GM12801 (cell line): ENCODE results near the gene RBM4.

Experiments
- CTCF ChIP-seq: IDR thresholded peaks from one replicate; pipeline ENCODE4 v1.5.1; 2011; ENCODE audit warnings: control low read depth; ENCODE audit not compliant: insufficient read length; ENCODE audit errors: extremely low read depth

The RBM4 gene, protein sequence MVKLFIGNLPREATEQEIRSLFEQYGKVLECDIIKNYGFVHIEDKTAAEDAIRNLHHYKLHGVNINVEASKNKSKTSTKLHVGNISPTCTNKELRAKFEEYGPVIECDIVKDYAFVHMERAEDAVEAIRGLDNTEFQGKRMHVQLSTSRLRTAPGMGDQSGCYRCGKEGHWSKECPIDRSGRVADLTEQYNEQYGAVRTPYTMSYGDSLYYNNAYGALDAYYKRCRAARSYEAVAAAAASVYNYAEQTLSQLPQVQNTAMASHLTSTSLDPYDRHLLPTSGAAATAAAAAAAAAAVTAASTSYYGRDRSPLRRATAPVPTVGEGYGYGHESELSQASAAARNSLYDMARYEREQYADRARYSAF

GRCh38 chr11:66638177-66639065 is at the start of gene RBM4:
Gene RBM4, plus strand, starts transcription at chr11:66638703. Its CDS starts 1,009 bp downstream, at chr11:66639712.
- no peak for TF ChIP-seq CTCF

- no peak for TF ChIP-seq CTCF
Measured at GRCh38 chr11:66589996-66590675, 48.4 kb upstream of the RBM4 start.

DNA sequence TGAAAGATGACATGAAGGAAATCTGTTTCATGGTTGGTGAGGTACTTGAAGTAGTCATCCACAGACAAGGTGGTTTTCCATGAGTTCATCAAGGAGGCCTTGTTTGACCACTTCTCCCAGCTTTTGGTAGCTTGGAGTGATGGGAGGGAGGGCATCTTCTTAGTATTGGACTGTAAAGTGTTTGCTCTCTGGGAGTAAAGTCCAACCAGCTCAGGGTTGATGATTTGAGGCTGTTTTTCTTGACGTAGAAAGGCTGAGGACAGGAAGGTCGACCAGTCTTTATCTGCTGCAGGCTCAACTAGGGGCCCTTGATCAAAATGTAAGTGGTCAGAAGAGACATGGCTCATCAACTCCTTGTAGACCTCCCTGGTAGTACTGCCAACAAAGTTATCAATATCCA is 47.3 kb upstream of the RBM4 start:
- TF ChIP-seq CTCF: no peak

DNA sequence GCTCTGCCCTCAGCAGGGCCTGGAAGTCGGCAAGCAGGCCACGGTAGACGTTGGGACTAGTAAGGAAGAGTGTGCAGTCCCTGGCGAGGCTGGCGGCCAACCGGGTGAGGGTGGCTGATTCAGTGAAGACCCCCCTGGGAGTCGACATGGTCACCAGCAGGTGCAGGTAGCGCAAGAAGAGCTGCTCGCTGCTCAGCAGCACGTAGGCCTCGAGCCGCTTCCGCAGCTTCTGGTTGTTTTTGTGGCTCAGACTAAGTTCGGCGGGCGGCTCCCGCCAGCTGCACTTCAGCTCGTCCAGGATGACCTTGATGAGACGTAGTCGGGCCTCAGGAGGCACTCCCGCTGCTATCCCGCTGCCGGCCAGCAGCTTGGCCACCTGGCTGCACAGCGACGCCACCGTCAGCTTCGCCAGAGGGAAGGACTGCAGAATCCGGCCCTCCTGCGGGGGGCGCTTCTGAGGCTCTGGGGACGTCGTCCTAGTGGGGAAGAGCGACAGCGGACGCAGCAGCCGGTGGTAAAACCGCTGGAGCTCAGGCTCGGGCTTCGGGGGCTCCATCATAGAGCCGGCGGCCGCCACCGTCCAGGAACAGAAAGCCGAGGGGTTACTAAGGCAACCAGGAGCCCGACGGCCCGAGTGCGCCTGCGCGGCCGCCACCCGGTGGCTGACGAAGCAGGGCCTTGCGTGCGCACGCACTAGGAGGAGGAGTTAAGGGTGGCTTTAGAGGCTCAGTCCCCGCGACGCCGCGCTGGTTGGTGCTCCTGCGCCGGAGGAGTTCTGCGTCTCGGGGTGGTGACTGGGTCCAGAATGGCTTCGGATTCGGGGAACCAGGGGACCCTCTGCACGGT is 45.8 kb upstream of the RBM4 start, which contains the start of the genes CCDC87 and CCS:
TSS of gene CCDC87 (minus strand) at position 607 of the 846 bp plus-strand sequence. CDS start at position 559, 48 bp downstream.
TSS of gene CCS (plus strand) at position 729 of the 846 bp plus-strand sequence. CDS start at position 806, 77 bp downstream.
- TF ChIP-seq CTCF: no peak

DNA sequence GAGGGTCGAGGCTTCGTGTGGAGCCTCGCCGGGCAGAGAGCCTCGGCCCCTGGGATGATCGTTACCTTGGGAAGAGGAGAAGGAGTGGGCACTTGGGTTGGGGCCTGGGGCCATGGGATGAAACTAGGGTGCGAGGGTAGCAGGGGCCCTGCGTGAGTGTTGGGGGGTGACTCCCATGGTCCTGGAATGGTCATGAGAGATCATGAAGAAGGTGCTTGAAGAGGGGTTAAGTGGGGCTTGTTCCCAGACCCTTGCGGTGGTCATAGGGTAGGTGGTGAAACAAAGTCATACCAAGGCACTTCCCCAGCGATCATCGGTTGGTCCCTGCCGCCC is 45.2 kb upstream of the RBM4 start:
- no peak for TF ChIP-seq CTCF

DNA sequence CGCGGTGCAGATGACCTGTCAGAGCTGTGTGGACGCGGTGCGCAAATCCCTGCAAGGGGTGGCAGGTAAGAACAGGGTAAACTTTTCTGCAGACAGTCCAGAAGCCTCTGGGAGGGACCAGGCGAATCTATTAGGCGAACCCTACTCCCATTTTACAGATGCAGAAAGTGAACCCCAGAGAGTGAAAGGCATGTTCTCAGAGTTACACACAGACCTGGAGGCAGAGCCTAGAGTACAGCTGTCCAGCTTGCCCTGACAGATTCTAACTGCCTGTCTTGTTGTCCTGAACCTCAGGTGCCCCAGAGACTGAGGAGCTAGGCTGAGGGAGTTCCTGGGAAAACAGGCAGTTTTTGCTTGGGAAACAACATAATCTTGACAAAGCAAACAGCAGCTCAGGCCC is 44.9 kb upstream of the RBM4 start:
- no peak for TF ChIP-seq CTCF
